ENCODE data around the gene DOCK11. TPM values are rescaled to one million over a fixed set of nuclear protein-coding genes. Genes with fewer than 3 reads are reported as not detected.

The DOCK11 gene
- total RNA-seq, 1 experiment from 2014 or later: 2.7 TPM

DNA sequence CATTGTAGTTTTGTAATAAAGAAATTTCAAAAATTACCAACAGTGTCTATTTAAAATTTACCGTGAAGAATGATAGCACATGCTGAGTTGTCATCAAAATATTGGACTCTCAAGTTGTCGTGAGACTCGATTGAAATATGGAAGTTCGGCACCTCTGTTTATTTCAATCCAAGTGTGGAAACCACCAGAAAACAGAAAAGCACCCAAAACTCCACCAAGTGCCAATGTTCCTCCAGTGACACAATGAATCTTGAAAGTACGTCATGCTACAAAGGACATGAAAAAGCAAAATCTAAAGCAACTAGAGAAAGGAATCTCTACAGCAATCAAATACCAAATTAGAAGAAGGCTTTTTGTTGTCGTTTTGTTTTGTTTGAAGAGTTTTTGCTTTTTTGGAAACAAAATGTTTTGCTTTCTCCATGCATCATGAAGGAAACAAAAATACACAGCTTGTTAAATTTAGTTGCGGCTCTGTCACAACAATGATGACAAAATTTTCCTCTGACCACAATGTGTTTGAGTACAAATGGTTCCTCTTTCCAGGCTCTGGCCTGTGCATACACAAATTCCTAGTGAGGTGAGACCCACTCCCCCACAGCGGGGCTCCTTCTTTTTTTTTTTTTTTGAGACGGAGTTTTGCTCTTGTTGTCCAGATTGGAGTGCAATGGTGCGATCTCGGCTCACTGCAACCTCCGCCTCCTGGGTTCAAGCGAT is 222.2 kb downstream of the DOCK11 start:
- BruUV-seq (replicated peaks): no TSS peak
- Mint-ChIP-seq H3K4me3 (ENCODE audit: unreplicated experiment) (no peak overlapping the region), H3K4me1 (ENCODE audit: low read depth, unreplicated experiment) (no peaks in the 10 kb centered on the region)

DNA sequence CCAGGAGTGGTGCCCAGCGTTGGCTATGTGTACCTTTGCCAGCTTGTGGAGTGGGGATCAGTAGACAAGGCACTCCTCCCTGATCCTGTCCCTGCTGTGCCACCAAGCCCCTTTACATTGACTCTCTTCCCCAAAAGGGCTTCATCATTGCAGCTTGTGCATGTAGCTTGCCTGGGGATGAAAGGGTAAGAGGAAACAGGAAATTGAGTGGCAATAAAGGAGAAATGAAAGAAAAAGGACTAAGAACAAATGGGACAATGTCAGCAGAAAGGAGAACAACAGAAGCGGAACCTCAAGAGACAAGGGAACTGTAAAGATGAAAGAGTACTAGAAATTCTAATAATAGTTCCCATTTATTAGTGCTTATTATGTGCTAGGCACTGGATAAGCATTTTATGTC is 223.1 kb downstream of the DOCK11 start:
- BruUV-seq (replicated peaks): no TSS peak
- TF ChIP-seq, protein P1, sequence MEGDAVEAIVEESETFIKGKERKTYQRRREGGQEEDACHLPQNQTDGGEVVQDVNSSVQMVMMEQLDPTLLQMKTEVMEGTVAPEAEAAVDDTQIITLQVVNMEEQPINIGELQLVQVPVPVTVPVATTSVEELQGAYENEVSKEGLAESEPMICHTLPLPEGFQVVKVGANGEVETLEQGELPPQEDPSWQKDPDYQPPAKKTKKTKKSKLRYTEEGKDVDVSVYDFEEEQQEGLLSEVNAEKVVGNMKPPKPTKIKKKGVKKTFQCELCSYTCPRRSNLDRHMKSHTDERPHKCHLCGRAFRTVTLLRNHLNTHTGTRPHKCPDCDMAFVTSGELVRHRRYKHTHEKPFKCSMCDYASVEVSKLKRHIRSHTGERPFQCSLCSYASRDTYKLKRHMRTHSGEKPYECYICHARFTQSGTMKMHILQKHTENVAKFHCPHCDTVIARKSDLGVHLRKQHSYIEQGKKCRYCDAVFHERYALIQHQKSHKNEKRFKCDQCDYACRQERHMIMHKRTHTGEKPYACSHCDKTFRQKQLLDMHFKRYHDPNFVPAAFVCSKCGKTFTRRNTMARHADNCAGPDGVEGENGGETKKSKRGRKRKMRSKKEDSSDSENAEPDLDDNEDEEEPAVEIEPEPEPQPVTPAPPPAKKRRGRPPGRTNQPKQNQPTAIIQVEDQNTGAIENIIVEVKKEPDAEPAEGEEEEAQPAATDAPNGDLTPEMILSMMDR (IDR thresholded peaks at IDR 0.05; ENCODE audit: insufficient read depth in 1 of 2, low read depth in 1 of 2, low read length in 1 of 2, severe bottlenecking in 1 of 2, unreplicated experiment in 1 of 2): no peak
- Mint-ChIP-seq H3K36me3 (ENCODE audit: insufficient read depth, unreplicated experiment) (no peaks in the 10 kb centered on the region), H3K4me1 (ENCODE audit: low read depth, unreplicated experiment) (no peaks in the 10 kb centered on the region), H3K27me3 (ENCODE audit: insufficient read depth, unreplicated experiment) (no peaks in the 10 kb centered on the region), H3K4me3 (ENCODE audit: unreplicated experiment) (no peak overlapping the region), H3K9me3 (ENCODE audit: unreplicated experiment) (no peaks in the 10 kb centered on the region), H3K27ac (ENCODE audit: unreplicated experiment) (no peak overlapping the region)
- H3K4me1 ChIP-seq: no peaks in the 10 kb centered on the region
- H3K4me3 ChIP-seq (ENCODE audit: low read depth, low read length): no peak overlapping the region
- no peaks in the 10 kb centered on the region for H3K36me3 ChIP-seq (ENCODE audit: control insufficient read depth, insufficient read depth, low read length)
- no peak for DNase-seq
- H3K27me3 ChIP-seq (replicated peaks; ENCODE audit: control insufficient read depth, insufficient read depth, low read length): no peaks in the 10 kb centered on the region
- CTCF ChIA-PET: no interaction called here
- intact Hi-C loops (cut with micrococcal nuclease; ENCODE audit: unreplicated experiment): no loop called here
- POLR2A ChIA-PET: no interaction called here
- no peaks in the 10 kb centered on the region for H3K9me3 ChIP-seq

More for the DNA sequence above, 222.2 kb downstream of the DOCK11 start:
- H3K27me3 Mint-ChIP-seq (ENCODE audit: insufficient read depth, unreplicated experiment): no peaks in the 10 kb centered on the region
- intact Hi-C loops (cut with micrococcal nuclease; ENCODE audit: unreplicated experiment): no loop called here
- TF ChIP-seq, protein P1 (IDR thresholded peaks at IDR 0.05; ENCODE audit: insufficient read depth in 1 of 2, low read depth in 1 of 2, low read length in 1 of 2, severe bottlenecking in 1 of 2, unreplicated experiment in 1 of 2): no peak
- CTCF ChIA-PET: no interaction called here
- no peaks in the 10 kb centered on the region for H3K9me3 ChIP-seq
- H3K4me1 ChIP-seq: no peaks in the 10 kb centered on the region
- no peak overlapping the region for H3K4me3 ChIP-seq (ENCODE audit: low read depth, low read length)
- no peaks in the 10 kb centered on the region for H3K36me3 Mint-ChIP-seq (ENCODE audit: insufficient read depth, unreplicated experiment)
- no peaks in the 10 kb centered on the region for H3K27me3 ChIP-seq (replicated peaks; ENCODE audit: control insufficient read depth, insufficient read depth, low read length)
- DNase-seq: no peak
- H3K36me3 ChIP-seq (ENCODE audit: control insufficient read depth, insufficient read depth, low read length): no peaks in the 10 kb centered on the region
- POLR2A ChIA-PET: interaction anchor here (0.6 kb wide), 1 partner anchor 507 kb away, joined by 3 read pairs; no protein-coding TSS in a partner anchor
- no peaks in the 10 kb centered on the region for H3K9me3 Mint-ChIP-seq (ENCODE audit: unreplicated experiment)
- H3K27ac Mint-ChIP-seq (ENCODE audit: unreplicated experiment): no peak overlapping the region

DNA sequence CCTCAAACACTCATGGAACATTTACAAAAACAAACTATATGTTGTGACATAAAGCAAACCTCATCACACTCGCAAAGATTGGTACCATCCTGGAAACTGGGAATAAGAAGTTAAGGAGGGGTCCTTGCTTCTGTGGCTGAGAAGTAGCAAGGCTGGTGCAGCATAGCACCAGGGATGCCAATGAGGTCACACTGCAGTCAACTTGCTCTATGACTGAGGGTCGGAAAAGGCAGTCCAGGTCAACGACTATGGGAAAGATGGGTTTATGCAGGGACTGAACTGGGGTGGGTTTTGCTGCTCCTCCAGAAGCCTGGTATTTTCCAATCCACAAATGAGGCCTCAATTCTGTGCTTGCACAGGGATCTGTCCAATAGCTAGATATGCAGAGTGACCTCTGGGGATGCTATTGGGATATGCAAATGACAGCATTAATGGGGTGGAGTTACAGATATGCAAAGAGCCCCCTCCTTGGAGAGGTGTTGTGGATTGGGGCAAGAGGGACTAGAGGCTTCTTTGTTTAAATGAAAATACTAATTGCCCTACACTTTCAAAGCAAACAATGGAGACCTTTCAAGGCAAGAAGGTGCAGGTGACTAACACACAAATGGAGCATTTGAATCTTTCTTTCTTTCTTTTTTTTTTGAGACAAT is 224.6 kb downstream of the DOCK11 start:
- Mint-ChIP-seq H3K27ac (ENCODE audit: unreplicated experiment) (no peak overlapping the region), H3K9me3 (ENCODE audit: unreplicated experiment) (no peaks in the 10 kb centered on the region), H3K27me3 (ENCODE audit: insufficient read depth, unreplicated experiment) (no peaks in the 10 kb centered on the region), H3K4me1 (ENCODE audit: low read depth, unreplicated experiment) (peaks cover 4% of the 10 kb centered on the region), H3K36me3 (ENCODE audit: insufficient read depth, unreplicated experiment) (no peaks in the 10 kb centered on the region), H3K4me3 (ENCODE audit: unreplicated experiment) (no peak overlapping the region)
- Histone ChIP-seq H3K4me1 (peaks cover 6% of the 10 kb centered on the region), H3K27me3 (replicated peaks; ENCODE audit: control insufficient read depth, insufficient read depth, low read length) (no peaks in the 10 kb centered on the region), H3K36me3 (ENCODE audit: control insufficient read depth, insufficient read depth, low read length) (no peaks in the 10 kb centered on the region), H3K4me3 (ENCODE audit: low read depth, low read length) (no peak overlapping the region), H3K9me3 (no peaks in the 10 kb centered on the region)
- CTCF ChIA-PET: no interaction called here
- intact Hi-C loops (cut with micrococcal nuclease; ENCODE audit: unreplicated experiment): no loop called here
- TF ChIP-seq, protein P1 (IDR thresholded peaks at IDR 0.05; ENCODE audit: insufficient read depth in 1 of 2, low read depth in 1 of 2, low read length in 1 of 2, severe bottlenecking in 1 of 2, unreplicated experiment in 1 of 2): no peak
- POLR2A ChIA-PET: no interaction called here
- DNase-seq: no peak
- no TSS peak for BruUV-seq (replicated peaks)
